Measurements from ENCODE around the gene PCNA.
"Not testable (repeated sequence)": the region's sequence is repeated elsewhere in the genome, so short reads cannot be mapped to it uniquely, and the experiment has no call there.

The PCNA gene

GRCh38 chr20:5120185-5120476, 373 bp upstream of the PCNA start:
- H3K9ac ChIP-seq (ENCODE audit: low read length) = peak overlapping the region; percentile 93
- 0 out of 2 replicates have a peak, but pooled peaks cover 2% of the 10 kb centered on the region for H3K4me1 ChIP-seq (ENCODE audit: control insufficient read depth, insufficient read depth, low read length)
- no peaks in the 10 kb centered on the region for H3K9me3 ChIP-seq (ENCODE audit: control insufficient read depth, insufficient read depth, low read depth, low read length)
- H3K27me3 ChIP-seq (ENCODE audit: control insufficient read depth, insufficient read depth, low read length) = no peaks in the 10 kb centered on the region
- peak overlapping the region; percentile 88 for H3K4me3 ChIP-seq (ENCODE audit: low read depth, low read length)
- peaks cover 40% of the 10 kb centered on the region for H3K36me3 ChIP-seq (ENCODE audit: control insufficient read depth, insufficient read depth, low read length)
- H3K27ac ChIP-seq (ENCODE audit: low read depth, low read length) = peak overlapping the region; percentile 42; the same call in 1 of the 2 replicates

- H3K27me3 ChIP-seq (ENCODE audit: control insufficient read depth, insufficient read depth, low read length) = no peaks in the 10 kb centered on the region
- H3K4me1 ChIP-seq (ENCODE audit: control insufficient read depth, insufficient read depth, low read length) = 0 out of 2 replicates have a peak, but pooled peaks cover 2% of the 10 kb centered on the region
- peaks cover 50% of the 10 kb centered on the region for H3K36me3 ChIP-seq (ENCODE audit: control insufficient read depth, insufficient read depth, low read length)
- peak overlapping the region; percentile 93 for H3K9ac ChIP-seq (ENCODE audit: low read length)
- peak overlapping the region; percentile 88 for H3K4me3 ChIP-seq (ENCODE audit: low read depth, low read length)
- H3K27ac ChIP-seq (ENCODE audit: low read depth, low read length) = peak overlapping the region; percentile 93
- no peaks in the 10 kb centered on the region for H3K9me3 ChIP-seq (ENCODE audit: control insufficient read depth, insufficient read depth, low read depth, low read length)
Measured at GRCh38 chr20:5119143-5119434, 669 bp downstream of the PCNA start.

GRCh38 chr20:5118220-5119142, 1.3 kb downstream of the PCNA start:
- peaks cover 2% of the 10 kb centered on the region; the same call in 1 of the 2 replicates for H3K4me1 ChIP-seq (ENCODE audit: control insufficient read depth, insufficient read depth, low read length)
- no peaks in the 10 kb centered on the region for H3K27me3 ChIP-seq (ENCODE audit: control insufficient read depth, insufficient read depth, low read length)
- H3K27ac ChIP-seq (ENCODE audit: low read depth, low read length) = peak overlapping the region; percentile 93
- no peaks in the 10 kb centered on the region for H3K9me3 ChIP-seq (ENCODE audit: control insufficient read depth, insufficient read depth, low read depth, low read length)
- H3K36me3 ChIP-seq (ENCODE audit: control insufficient read depth, insufficient read depth, low read length) = peaks cover 54% of the 10 kb centered on the region
- peak overlapping the region; percentile 88 for H3K4me3 ChIP-seq (ENCODE audit: low read depth, low read length)
- H3K9ac ChIP-seq (ENCODE audit: low read length) = peak overlapping the region; percentile 93

GRCh38 chr20:5116875-5117274, 2.9 kb downstream of the PCNA start:
- Histone ChIP-seq H3K9me3 (ENCODE audit: control insufficient read depth, insufficient read depth, low read depth, low read length) (no peaks in the 10 kb centered on the region), H3K27ac (ENCODE audit: low read depth, low read length) (no peak overlapping the region), H3K4me1 (ENCODE audit: control insufficient read depth, insufficient read depth, low read length) (peaks cover 2% of the 10 kb centered on the region; the same call in 1 of the 2 replicates), H3K36me3 (ENCODE audit: control insufficient read depth, insufficient read depth, low read length) (peaks cover 54% of the 10 kb centered on the region), H3K27me3 (ENCODE audit: control insufficient read depth, insufficient read depth, low read length) (no peaks in the 10 kb centered on the region), H3K4me3 (ENCODE audit: low read depth, low read length) (peak overlapping the region; percentile 88; the same call in 1 of the 2 replicates), H3K9ac (ENCODE audit: low read length) (no peak overlapping the region)

GRCh38 chr20:5114403-5114802, 5.4 kb downstream of the PCNA start:
- H3K27me3 ChIP-seq (ENCODE audit: control insufficient read depth, insufficient read depth, low read length) = no peaks in the 10 kb centered on the region
- peaks cover 2% of the 10 kb centered on the region; the same call in 1 of the 2 replicates for H3K4me1 ChIP-seq (ENCODE audit: control insufficient read depth, insufficient read depth, low read length)
- H3K9ac ChIP-seq (ENCODE audit: low read length) = no peak overlapping the region
- H3K9me3 ChIP-seq (ENCODE audit: control insufficient read depth, insufficient read depth, low read depth, low read length) = no peaks in the 10 kb centered on the region
- H3K27ac ChIP-seq (ENCODE audit: low read depth, low read length) = no peak overlapping the region
- peaks cover 69% of the 10 kb centered on the region for H3K36me3 ChIP-seq (ENCODE audit: control insufficient read depth, insufficient read depth, low read length)
- peak overlapping the region; percentile 19; the same call in 1 of the 2 replicates for H3K4me3 ChIP-seq (ENCODE audit: low read depth, low read length)

- Histone ChIP-seq H3K9ac (ENCODE audit: low read length) (peak overlapping the region; percentile 90), H3K27ac (ENCODE audit: low read depth, low read length) (peak overlapping the region; percentile 69; the same call in 1 of the 2 replicates), H3K4me1 (ENCODE audit: control insufficient read depth, insufficient read depth, low read length) (peaks cover 2% of the 10 kb centered on the region; the same call in 1 of the 2 replicates), H3K9me3 (ENCODE audit: control insufficient read depth, insufficient read depth, low read depth, low read length) (no peaks in the 10 kb centered on the region), H3K4me3 (ENCODE audit: low read depth, low read length) (peak overlapping the region; percentile 81), H3K27me3 (ENCODE audit: control insufficient read depth, insufficient read depth, low read length) (no peaks in the 10 kb centered on the region), H3K36me3 (ENCODE audit: control insufficient read depth, insufficient read depth, low read length) (peaks cover 72% of the 10 kb centered on the region)
Measured at GRCh38 chr20:5113615-5113986, 6.2 kb downstream of the PCNA start.

GRCh38 chr20:5109276-5109675, 10.5 kb downstream of the PCNA start:
- Histone ChIP-seq H3K27ac (ENCODE audit: low read depth, low read length) (no peak overlapping the region), H3K4me3 (ENCODE audit: low read depth, low read length) (no peak overlapping the region), H3K4me1 (ENCODE audit: control insufficient read depth, insufficient read depth, low read length) (no peaks in the 10 kb centered on the region; the same call in 1 of the 2 replicates), H3K9ac (ENCODE audit: low read length) (no peak overlapping the region), H3K9me3 (ENCODE audit: control insufficient read depth, insufficient read depth, low read depth, low read length) (no peaks in the 10 kb centered on the region), H3K36me3 (ENCODE audit: control insufficient read depth, insufficient read depth, low read length) (peaks cover 70% of the 10 kb centered on the region), H3K27me3 (ENCODE audit: control insufficient read depth, insufficient read depth, low read length) (no peaks in the 10 kb centered on the region)

GRCh38 chr20:5104479-5104878, 15.3 kb downstream of the PCNA start:
- Histone ChIP-seq H3K4me3 (ENCODE audit: low read depth, low read length) (no peak overlapping the region), H3K36me3 (ENCODE audit: control insufficient read depth, insufficient read depth, low read length) (peaks cover 93% of the 10 kb centered on the region), H3K27ac (ENCODE audit: low read depth, low read length) (no peak overlapping the region), H3K4me1 (ENCODE audit: control insufficient read depth, insufficient read depth, low read length) (no peaks in the 10 kb centered on the region), H3K27me3 (ENCODE audit: control insufficient read depth, insufficient read depth, low read length) (no peaks in the 10 kb centered on the region), H3K9ac (ENCODE audit: low read length) (no peak overlapping the region), H3K9me3 (ENCODE audit: control insufficient read depth, insufficient read depth, low read depth, low read length) (no peaks in the 10 kb centered on the region)

- Histone ChIP-seq H3K27me3 (ENCODE audit: control insufficient read depth, insufficient read depth, low read length) (no peaks in the 10 kb centered on the region), H3K4me3 (ENCODE audit: low read depth, low read length) (no peak overlapping the region), H3K9ac (ENCODE audit: low read length) (no peak overlapping the region), H3K4me1 (ENCODE audit: control insufficient read depth, insufficient read depth, low read length) (no peaks in the 10 kb centered on the region), H3K9me3 (ENCODE audit: control insufficient read depth, insufficient read depth, low read depth, low read length) (no peaks in the 10 kb centered on the region), H3K36me3 (ENCODE audit: control insufficient read depth, insufficient read depth, low read length) (peaks cover 90% of the 10 kb centered on the region), H3K27ac (ENCODE audit: low read depth, low read length) (no peak overlapping the region)
Measured at GRCh38 chr20:5100684-5101347, 18.9 kb downstream of the PCNA start.

- H3K36me3 ChIP-seq (ENCODE audit: control insufficient read depth, insufficient read depth, low read length) = peaks cover 82% of the 10 kb centered on the region
- H3K27me3 ChIP-seq (ENCODE audit: control insufficient read depth, insufficient read depth, low read length); H3K27ac ChIP-seq (ENCODE audit: low read depth, low read length); H3K9ac ChIP-seq (ENCODE audit: low read length); H3K9me3 ChIP-seq (ENCODE audit: control insufficient read depth, insufficient read depth, low read depth, low read length); H3K4me1 ChIP-seq (ENCODE audit: control insufficient read depth, insufficient read depth, low read length); H3K4me3 ChIP-seq (ENCODE audit: low read depth, low read length): not testable (repeated sequence)
Measured at GRCh38 chr20:5099909-5100308, 19.8 kb downstream of the PCNA start.

GRCh38 chr20:5099009-5099408, 20.7 kb downstream of the PCNA start:
- not testable (repeated sequence) for H3K4me3 ChIP-seq (ENCODE audit: low read depth, low read length); H3K27ac ChIP-seq (ENCODE audit: low read depth, low read length); H3K9me3 ChIP-seq (ENCODE audit: control insufficient read depth, insufficient read depth, low read depth, low read length); H3K4me1 ChIP-seq (ENCODE audit: control insufficient read depth, insufficient read depth, low read length); H3K27me3 ChIP-seq (ENCODE audit: control insufficient read depth, insufficient read depth, low read length); H3K9ac ChIP-seq (ENCODE audit: low read length)
- H3K36me3 ChIP-seq (ENCODE audit: control insufficient read depth, insufficient read depth, low read length) = peaks cover 73% of the 10 kb centered on the region

All from HUES6 (cell line).